Sigmoid colon (tissue), 4 donors: ENCODE results near the gene GAPDHS.

Source experiments
- EP300 ChIP-seq, 4 donors: sonication (generic); formaldehyde crosslinking; IDR thresholded peaks; one replicate each; pipeline ENCODE4 v1.6.1; 2017; ENCODE audit warnings: antibody characterized with exemption in 4 of 4
- POLR2A ChIP-seq, 2 donors: fragments of 450-650 bp; IDR thresholded peaks; one replicate each; pipeline ENCODE4 v1.6.1; 2016; ENCODE audit warnings: antibody characterized with exemption in 2 of 2, mild to moderate bottlenecking in 2 of 2, moderate library complexity in 2 of 2
- POLR2AphosphoS5 ChIP-seq, 4 donors: sonication (generic); formaldehyde crosslinking; IDR thresholded peaks; one replicate each; pipeline ENCODE4 v1.6.1; 2017; ENCODE audit warnings: antibody characterized with exemption in 4 of 4
- TF ChIP-seq, protein P1 (sequence below), 4 experiments: fragments of 450-650 bp in 3 of 4; fragments of 200-600 bp in 1 of 4; IDR thresholded peaks; one replicate each; pipeline ENCODE4 v1.5.1; 2016 to 2019; ENCODE audit warnings: antibody characterized with exemption in 4 of 4, mild to moderate bottlenecking in 3 of 4, moderate library complexity in 2 of 4

GRCh38 chr19:35582760-35583159 is 49.5 kb downstream of the GAPDHS start:
- TF ChIP-seq, protein P1, sequence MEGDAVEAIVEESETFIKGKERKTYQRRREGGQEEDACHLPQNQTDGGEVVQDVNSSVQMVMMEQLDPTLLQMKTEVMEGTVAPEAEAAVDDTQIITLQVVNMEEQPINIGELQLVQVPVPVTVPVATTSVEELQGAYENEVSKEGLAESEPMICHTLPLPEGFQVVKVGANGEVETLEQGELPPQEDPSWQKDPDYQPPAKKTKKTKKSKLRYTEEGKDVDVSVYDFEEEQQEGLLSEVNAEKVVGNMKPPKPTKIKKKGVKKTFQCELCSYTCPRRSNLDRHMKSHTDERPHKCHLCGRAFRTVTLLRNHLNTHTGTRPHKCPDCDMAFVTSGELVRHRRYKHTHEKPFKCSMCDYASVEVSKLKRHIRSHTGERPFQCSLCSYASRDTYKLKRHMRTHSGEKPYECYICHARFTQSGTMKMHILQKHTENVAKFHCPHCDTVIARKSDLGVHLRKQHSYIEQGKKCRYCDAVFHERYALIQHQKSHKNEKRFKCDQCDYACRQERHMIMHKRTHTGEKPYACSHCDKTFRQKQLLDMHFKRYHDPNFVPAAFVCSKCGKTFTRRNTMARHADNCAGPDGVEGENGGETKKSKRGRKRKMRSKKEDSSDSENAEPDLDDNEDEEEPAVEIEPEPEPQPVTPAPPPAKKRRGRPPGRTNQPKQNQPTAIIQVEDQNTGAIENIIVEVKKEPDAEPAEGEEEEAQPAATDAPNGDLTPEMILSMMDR (IDR thresholded peaks at IDR 0.05): no peak
- TF ChIP-seq POLR2A (IDR thresholded peaks at IDR 0.05): no peak
- no peak for TF ChIP-seq POLR2AphosphoS5 (IDR thresholded peaks at IDR 0.05)
- no peak for TF ChIP-seq EP300 (IDR thresholded peaks at IDR 0.05)
